HFF-Myc (cell line): Measurements from ENCODE around the gene LY86.
"Not testable (repeated sequence)": the region's sequence is repeated elsewhere in the genome, so short reads cannot be mapped to it uniquely, and the experiment has no call there.

Experiments used
- DNase-seq: peaks from one replicate; pipeline ENCODE4 v3.0.0-alpha.2; 2011; ENCODE audit warnings: low read depth; ENCODE audit errors: extremely low read depth
- H3K4me3 ChIP-seq: replicated peaks from 2 replicates; pipeline ENCODE4 v1.5.1; 2011; ENCODE audit warnings: low read depth, mild to moderate bottlenecking, control low read depth, low read length
- TF ChIP-seq, protein P1 (sequence below): IDR thresholded peaks from 2 replicates; pipeline ENCODE4 v1.5.1; 2012; ENCODE audit warnings: mild to moderate bottlenecking, low read depth, low read length, control low read depth; ENCODE audit errors: missing control alignments

Gene LY86

DNA sequence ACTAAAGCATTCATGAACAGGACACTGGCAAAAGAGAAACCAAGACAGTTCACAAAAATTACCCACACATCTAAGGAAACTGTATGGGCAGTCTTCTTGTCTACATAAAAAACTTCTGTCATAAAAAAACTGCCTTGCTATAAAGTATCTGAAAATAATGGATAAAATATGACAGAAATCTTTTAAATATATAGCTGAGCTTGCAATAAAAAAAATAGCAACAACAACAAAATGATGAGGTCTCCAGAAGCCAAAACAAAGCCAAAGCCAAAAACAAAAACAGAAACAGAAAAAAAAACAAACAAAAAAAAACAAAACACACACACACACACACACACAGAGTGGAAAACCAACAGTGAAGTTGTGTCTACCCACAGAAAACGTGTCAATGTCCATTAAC lies 14.8 kb downstream of the LY86 start:
- no peak overlapping the region for H3K4me3 ChIP-seq
- DNase-seq: no peak
- TF ChIP-seq, protein P1, sequence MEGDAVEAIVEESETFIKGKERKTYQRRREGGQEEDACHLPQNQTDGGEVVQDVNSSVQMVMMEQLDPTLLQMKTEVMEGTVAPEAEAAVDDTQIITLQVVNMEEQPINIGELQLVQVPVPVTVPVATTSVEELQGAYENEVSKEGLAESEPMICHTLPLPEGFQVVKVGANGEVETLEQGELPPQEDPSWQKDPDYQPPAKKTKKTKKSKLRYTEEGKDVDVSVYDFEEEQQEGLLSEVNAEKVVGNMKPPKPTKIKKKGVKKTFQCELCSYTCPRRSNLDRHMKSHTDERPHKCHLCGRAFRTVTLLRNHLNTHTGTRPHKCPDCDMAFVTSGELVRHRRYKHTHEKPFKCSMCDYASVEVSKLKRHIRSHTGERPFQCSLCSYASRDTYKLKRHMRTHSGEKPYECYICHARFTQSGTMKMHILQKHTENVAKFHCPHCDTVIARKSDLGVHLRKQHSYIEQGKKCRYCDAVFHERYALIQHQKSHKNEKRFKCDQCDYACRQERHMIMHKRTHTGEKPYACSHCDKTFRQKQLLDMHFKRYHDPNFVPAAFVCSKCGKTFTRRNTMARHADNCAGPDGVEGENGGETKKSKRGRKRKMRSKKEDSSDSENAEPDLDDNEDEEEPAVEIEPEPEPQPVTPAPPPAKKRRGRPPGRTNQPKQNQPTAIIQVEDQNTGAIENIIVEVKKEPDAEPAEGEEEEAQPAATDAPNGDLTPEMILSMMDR: no peak

DNA sequence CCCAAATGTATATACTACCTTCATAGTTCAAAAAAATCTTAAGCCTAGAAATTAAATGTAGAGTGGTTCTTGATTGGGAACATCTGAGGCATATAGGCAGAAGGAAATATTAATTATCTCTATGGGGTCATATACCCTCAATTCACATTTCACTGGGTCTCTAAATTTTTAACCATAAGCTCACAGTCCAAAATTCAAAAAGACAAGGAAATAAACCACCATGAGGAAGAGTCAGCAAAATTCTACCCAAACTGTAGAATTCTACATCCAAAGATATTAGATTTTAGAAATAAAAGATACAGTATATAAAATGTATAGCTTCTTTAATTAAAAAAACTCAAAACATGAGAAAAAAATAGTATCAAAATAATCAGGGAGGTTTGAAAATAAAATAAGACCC lies 15.5 kb downstream of the LY86 start:
- no peak for DNase-seq
- TF ChIP-seq, protein P1: no peak
- H3K4me3 ChIP-seq: no peak overlapping the region

DNA sequence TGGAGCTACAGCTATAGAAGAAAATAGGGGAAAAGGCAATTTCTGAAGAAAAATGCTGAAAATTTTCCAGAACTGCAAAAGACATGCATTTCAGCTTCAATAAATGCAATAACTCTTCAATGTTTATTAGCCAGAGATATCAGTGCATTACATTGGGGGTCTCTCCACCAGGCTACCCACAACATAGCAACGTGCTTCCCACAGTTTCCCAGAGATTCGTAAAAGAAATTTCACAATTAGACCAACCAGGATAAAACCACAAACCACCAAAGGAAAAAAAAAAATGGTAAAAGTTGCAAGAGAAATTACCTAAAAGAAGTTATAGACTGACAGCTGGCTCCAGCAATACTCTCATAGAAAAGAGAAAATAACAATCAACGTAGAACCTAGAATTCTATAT lies 16.0 kb downstream of the LY86 start:
- no peak for DNase-seq
- no peak overlapping the region for H3K4me3 ChIP-seq
- TF ChIP-seq, protein P1: no peak

DNA sequence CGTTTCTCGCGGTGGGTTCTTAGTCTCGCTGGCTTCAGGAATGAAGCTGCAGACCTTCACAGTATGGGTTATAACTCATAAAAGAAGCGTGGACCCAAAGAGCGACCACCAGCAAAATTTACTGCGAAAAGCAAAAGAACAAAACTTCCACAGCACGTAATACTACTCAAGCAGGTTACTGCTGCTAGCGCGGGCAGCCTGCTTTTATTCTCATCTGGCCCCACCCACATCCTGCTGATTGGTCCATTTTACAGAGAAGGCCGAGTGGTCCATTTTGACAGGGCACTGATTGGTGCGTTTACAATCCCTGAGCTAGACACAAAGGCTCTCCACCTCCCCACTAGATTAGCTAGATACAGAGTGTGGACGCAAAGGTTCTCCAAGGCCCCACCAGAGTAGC lies 17.4 kb downstream of the LY86 start:
- no peak for DNase-seq
- H3K4me3 ChIP-seq: no peak overlapping the region
- TF ChIP-seq, protein P1: no peak

DNA sequence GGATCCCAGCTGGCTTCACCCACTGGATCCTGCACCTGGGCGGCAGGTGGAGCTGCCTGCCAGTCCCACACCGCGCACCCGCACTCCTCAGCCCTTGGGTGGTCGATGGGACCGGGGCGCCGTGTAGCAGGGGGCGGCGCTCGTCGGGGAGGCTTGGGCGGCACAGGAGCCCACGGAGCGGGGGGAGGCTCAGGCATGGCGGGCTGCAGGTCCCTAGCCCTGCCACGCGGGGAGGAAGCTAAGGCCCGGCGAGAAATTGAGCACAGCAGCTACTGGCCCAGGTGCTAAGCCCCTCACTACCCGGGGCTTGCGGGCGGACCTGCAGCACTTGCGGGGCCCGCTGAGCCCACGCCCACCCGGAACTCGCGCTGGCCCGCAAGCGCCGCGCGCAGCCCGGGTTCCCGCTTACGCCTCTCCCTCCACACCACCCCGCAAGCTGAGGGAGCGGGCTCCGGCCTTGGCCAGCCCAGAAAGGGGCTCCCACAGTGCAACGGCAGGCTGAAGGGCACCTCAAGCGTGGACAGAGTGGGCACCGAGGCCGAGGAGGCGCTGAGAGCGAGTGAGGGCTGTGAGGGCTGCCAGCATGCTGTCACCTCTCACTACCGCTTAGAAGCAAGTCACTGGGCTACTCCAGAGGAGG lies 18.0 kb downstream of the LY86 start:
- DNase-seq, H3K4me3 ChIP-seq: not testable (repeated sequence)

DNA sequence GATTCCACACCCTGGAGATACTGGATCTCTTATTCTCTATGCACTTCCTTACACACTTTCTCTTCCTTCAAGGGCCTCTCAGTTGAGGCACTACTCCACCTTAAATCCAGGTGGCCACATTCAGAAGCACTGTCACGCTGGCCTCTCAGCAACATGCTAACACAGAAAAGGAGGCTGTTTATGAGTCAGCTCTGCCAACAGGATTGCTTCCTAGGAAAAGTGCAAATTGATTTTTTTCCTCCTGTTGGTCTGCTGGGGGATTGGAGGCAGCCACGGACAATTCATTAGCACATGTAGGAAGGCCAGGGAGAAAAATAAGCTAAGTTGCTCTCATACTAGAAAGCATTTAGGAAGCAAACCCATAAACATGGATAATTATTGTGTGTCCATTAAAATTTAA lies 20.9 kb downstream of the LY86 start:
- H3K4me3 ChIP-seq: no peak overlapping the region
- TF ChIP-seq, protein P1: no peak
- no peak for DNase-seq

DNA sequence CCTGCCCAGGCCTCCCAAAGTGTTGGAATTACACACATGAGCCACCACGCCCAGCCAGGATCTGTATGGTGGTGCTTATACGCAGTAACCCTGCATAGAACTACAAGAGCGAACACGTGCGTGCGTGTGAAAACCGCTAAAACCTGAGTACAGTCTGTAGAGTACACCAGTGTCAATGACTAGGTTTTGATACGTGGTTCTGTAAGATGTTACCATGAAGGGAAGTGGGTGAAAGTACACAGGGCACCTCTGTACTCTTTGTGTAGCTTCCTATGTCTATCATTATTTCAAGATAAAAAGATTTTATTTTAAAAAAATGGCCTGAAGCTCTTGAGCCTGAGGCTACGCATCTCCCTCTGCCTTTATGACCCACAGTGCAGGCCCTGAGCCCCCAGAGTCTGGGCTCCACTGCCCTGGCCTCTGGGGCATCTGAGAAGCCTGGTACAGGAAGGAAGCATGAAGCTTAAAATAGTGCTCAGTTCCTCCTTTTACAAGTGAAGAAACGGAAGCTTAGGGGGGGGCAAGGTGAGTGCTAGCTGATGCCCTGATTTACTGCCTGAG lies 21.6 kb downstream of the LY86 start:
- TF ChIP-seq, protein P1: no peak
- no peak overlapping the region for H3K4me3 ChIP-seq
- DNase-seq: no peak
